HG03442 (cell line): ENCODE results near the gene CDC42EP1.
A peak's percentile ranks its signal among the peaks of the same experiment; 100 is the strongest.

Experiments
- ATAC-seq: cut with Tn5 transposase; IDR thresholded peaks from one replicate; pipeline ENCODE4 v1.9.1; 2021; ENCODE audit warnings: mild to moderate bottlenecking, moderate library complexity; ENCODE audit not compliant: unreplicated experiment

The CDC42EP1 gene

DNA sequence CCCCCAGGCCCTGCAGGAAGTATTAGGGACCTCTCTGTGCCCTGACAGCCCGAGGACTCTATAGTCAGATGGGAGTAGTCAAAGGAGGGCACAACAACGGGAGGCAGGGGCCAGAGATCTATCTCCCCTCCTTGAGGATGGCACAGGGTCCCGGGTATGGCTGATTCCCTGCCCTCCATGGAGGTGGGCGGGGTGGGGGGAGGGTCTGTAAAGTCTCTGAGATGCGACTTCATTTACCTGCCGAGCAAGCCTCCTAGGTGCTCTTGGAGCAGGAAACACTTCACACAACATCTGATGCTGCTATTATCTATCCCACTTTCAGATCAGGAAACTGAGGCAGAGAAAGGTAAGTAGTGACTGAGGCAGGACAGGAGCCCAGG is 769 bp upstream of the CDC42EP1 start:
- no peak for ATAC-seq

DNA sequence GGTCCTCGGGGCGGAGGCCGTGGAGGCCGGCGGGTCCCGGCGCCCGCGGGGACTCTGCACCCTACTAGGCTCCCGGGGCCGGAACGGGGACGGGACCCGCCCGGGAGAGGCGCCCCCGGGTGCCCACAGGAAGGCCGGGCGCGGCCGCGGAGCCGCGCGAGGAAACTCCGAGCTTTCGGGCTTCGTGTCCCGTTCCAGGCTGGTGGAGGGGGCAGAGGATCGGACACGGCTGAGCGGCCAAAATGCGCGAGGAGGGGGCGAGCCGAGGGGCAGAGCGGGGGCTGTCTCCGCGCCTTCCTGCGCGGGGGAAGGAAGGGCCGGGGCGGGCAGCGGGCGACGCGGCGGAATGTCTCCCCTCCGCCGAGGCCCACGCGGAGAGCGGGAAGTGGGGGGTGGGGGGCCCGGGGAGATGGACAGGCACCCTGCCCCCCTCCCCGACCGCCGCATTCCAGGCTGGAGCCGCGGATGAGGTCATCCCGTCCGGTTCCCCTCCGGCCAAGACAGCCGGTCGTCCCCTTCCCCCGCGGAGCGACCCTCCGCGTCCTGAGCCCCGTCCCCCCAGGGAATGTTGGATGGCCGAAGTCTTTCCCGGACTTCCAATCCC is 430 bp downstream of the CDC42EP1 start:
- ATAC-seq = no peak

DNA sequence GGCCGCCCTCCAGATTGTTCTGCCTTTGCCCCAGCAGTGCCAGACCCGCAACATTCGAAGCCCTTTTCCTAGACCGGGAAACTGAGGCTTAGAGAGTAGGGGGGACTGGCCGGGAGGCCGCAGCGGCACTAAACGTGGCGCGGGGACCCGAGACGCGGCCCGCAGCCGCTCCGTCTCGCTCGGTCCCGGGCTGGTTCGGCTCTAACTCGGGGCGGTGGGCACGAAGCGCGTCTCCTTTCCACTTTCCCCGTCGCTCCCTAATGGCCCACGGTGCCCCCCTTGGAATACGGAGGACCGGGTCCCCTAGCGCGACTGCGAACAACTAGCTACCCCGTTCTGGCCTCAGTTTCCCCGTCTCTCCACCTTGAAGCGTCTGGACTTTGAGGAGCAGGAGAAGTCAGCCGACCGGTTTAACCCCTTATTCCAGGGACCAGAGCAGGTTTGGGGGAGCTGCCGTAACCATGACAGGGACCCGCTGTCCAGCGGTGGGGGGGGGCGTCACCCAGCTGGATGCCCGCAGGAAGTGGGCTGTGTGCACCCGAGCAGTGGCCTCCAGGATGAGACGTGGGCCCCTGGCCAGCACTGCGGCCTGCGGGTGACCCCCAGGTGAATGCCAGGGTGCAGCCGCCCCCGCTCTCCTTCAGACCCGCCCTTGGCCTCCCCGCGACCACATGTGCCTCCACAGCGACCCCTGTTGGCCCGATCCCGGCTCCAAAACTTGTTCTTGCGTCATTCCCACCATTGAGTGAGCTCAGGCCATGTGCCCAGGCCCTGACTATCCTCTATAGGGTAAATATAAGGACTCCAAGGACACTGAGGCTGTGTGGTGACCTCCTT is 1.1 kb downstream of the CDC42EP1 start:
- ATAC-seq = no peak

DNA sequence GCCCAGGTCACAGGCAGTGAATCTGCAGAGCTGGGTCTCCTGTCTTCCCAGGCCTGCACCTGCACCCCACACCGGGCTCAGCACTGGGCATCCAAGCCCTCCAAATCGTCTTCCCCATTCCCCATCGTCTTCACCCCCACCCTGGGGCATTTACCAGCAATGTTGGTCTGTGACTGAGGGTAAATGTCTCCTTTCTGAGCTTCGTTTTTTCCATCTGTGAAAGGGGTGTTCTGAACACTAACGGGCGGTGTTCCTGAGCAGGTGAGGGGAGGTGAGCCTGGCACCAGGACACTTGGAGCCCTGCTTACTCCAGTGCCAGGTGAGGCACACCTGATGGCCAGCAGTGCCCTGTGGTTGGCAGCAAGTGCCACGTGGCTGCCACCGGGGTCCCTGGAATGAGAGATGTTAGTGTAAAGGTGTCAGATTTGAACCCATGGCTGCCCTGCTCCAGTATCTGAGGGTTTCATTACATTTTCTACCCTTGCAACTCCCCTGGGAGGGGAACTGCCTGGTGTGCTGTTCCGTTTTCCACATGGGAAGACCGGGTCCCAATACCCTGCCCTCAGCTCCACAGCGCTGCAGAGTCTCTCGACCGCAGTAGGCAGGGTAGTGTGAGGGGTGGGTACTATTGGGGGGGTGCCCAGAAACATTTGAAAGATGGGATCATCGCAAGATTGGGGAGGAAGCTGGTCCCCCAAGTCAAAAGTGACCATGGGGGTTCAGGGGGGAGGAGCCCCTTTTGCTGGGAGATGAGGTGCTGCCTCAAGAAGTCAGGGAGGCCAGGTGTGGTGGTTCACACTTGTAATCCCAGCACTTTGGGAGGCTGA is 2.0 kb downstream of the CDC42EP1 start:
- no peak for ATAC-seq

DNA sequence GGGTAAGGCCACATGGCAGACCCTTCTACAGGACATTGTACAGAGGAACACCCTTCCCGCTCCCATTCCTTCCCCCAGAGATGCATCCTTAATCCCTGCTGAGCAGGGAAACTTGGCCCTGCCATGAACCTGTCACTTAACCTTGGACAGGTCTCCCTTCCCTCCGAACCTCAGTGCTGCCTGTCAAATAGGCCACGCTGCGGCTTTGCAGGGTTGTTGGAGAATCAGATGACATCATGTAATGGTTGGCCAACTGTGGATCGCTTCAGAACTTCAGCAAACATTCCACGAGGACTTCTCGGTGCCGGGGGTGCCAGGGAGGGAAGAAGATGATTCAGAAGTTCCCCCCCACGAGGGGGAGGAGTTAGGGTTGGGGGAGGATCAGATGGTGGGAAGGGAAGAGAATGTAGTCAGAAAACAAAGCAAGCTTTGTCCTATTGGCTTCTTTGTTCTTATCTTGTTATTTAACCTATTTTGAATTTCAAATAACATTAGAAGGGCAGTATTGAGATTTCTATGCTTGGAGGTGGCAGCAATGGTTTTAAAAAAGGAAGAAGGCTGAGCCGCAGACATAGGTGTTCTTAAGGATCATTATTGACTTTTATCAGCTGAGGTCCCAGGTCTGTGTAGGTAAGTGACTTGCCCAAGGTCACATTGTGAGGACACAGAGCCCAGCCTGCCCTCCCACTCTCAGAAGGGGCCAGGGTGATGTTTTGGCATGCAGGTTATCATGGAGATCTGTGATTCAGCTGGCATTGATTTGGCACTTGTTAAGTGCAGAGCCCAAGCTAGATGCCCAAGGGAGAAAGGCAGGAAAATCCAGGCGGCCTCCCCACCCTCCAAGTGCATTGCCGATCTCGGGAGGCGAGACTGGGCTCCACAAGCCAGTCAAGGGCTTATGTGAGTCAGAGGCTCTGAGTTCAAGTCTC is 3.1 kb downstream of the CDC42EP1 start:
- no peak for ATAC-seq

DNA sequence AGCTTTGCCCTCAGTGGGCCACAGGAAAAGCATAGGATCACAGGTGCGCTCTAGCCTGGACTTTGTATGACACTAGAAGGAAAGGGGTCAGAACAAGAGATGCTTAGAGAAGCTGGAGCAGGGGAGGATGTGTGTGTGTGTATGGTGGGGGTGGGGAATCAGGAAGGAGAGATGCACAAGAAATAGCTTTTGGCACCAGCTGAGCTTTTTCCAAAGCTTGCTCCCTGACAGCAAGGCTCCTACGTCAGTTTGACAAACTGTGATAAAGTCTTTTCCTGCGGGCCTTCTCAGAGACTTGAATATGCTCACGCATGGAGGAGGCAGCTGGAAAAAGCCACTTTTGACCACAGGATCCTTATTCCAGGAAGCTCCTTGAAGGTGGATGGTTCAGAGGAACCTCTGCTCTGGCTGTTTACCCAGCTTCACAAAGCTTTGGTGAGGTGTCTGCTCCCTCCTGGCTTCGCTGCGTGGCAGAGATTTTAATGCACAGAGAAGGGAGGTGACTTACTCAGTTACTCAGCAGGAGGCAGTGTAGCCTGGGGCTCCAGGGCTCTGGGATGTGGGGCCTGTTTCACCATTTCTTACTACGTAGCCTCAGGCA is 3.9 kb downstream of the CDC42EP1 start:
- no peak for ATAC-seq

DNA sequence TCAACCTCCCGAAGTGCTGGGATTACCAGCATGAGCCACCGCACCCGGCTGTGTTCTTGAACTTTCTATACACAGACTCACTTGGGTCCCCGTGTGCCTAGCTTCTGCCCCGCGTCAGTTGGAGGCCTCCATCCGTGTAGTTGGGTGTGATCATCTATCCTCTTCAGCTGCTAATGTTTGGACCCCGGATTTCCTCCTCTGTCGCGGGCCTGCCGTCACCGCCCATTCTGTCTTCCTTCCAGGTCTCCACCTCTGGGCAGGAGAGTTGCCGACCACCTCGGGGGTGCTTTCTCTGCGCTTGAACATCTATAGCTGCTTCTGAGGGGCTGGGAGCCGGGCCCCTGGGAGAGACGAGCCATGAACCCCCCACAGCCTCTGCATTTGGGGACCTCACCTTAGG is 5.5 kb downstream of the CDC42EP1 start:
- no peak for ATAC-seq

DNA sequence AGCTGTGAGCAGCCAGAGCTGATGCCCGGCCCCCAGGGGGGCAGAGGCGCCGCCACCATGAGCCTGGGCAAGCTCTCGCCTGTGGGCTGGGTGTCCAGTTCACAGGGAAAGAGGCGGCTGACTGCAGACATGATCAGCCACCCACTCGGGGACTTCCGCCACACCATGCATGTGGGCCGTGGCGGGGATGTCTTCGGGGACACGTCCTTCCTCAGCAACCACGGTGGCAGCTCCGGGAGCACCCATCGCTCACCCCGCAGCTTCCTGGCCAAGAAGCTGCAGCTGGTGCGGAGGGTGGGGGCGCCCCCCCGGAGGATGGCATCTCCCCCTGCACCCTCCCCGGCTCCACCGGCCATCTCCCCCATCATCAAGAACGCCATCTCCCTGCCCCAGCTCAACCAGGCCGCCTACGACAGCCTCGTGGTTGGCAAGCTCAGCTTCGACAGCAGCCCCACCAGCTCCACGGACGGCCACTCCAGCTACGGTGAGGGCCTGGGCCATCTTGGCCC is 6.1 kb downstream of the CDC42EP1 start:
- no peak for ATAC-seq

DNA sequence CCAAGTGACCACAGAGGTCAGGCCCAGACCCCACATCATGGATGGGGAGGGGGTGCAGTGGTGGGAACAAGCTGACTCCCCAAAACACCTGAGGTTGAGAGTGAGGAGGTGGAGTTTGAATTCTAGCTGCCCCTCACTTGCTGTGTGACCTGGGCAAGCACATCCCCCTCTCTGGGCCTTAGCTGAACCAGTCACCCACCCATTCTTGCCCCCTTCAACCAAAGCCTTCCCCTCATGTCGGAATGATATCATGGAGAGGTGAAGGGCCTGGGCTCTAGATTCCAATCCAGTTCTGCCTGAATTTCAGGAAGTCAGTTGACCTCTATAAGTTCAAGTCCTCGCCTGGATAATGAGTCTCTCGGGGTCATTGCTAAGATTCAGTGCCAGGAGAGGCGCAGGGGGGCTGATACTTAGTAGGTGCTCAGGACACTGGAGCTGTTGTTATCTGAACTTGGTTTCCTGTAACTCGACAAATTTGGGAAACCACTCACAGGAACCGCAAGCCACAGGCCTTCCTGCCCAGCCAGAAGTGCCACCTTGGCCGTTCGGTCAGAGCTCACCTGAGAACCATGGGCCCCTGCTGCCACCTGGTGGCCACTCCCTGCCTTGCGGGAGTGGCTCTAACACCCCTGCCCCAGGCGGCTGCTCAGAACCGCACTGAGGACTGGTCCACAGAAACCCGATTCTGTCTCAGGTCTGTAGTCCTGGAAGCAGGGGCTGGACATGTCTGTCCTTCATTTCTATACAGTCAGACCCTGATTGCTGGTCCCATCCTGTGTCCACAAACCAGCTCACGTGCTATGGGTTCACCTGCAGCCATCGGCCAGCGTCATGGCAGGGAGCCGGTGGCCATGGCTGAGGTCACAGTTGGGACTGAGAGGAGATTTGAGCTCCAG is 6.9 kb downstream of the CDC42EP1 start:
- ATAC-seq = peak; percentile 57

DNA sequence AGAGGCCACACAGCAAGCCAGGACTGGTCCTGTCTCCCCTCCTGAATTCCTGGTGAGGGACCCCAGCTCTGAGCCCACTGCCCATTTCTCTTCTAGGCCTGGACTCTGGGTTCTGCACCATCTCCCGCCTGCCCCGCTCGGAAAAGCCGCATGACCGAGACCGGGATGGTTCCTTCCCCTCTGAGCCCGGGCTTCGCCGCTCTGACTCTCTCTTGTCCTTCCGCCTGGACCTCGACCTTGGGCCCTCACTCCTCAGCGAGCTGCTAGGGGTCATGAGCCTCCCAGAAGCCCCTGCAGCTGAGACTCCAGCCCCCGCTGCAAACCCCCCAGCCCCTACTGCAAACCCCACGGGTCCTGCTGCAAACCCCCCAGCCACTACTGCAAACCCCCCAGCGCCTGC is 7.7 kb downstream of the CDC42EP1 start:
- ATAC-seq = no peak

DNA sequence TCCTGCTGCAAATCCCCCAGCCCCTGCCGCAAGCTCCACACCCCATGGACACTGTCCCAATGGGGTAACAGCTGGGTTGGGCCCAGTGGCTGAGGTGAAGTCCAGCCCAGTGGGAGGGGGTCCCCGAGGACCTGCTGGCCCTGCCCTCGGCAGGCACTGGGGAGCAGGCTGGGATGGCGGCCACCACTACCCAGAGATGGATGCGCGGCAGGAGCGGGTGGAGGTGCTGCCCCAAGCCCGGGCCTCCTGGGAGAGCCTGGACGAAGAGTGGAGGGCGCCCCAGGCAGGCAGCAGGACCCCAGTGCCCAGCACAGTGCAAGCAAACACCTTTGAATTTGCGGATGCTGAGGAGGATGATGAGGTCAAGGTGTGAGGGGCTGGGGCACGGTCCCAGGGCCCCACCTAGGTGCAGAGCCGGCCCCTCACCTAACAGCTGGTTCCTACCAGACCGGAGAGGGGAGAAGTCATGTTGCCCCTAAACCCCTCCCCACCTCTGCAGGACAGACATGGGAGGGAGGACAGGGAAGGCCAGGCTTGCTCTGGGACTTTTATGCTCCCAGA is 8.2 kb downstream of the CDC42EP1 start:
- no peak for ATAC-seq

DNA sequence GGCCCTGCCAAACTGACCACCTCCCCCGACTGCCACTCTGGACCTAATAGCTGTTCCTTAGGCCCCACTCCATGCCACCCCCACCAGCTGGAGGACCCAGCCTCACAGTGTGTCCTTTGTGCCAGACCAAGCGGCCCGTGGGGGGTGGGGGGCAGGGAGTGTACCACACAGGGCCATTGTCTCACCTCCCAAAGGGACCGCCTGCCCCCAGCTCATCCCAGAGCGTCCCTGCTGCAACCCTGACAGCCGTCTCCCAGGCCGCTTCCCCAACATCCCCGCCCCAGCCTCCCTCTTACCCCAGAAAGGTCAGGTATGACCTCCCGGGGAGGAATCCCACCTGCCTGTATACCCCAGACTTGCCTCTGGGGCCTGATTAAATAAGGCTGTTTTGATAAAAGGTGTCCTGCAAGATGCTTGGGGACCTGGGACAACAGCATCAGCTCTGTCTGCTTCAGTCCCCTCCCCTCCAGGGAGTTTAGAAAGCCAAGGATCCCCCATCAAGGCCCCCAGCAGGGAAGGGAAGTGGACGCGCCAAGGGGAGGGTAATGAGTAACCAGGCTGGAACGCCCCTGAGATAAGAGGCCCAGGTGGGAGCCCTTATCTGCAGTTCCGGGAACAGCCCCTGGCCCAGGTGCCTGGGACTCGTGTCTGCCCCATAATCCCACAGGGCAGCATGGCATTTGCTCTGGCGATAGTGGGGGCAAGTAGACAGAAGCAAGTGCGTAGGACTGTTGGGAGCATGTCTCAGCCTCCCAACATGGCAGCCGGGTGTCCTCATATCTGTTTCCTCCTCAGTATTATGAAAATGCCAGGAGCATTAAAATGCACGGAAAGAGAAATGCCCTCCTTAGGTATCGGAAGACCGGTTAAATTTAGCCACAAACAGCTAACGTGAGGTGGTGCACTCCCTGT is 9.0 kb downstream of the CDC42EP1 start:
- ATAC-seq = no peak

DNA sequence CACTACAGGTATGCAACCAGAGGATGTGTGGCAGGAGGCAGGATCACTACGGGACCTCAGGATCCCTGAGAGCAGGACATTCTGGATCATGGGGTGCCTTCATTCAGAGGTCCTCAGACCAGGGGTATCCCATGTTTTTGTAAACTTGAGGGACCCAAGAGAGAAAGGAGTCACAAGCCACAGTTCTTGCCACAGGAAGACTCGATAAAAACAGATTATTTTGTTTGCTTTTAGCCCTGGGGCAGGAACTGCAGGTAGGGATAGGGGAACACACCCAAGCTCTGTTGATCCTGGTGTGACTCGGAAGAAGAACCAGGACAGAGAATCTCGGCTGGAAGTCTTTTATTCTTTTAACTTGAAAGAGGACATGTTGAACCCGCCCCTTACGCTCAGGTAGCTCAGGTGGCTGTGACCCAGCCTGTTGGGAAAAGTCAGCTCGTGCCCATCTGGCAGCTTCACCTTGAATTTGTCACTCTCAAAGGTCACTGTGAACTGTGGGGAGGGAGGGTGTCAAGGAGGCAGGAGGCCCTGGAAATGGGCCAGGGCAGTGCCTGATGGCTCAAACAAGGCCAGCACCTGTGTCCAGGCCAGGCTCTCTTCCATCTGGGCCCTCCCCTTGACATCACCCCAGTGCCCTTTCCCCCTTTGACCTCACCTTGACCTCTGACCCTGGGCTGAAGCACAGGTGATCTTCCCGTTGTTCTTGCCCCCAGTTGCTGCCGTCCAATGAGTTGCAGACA is 9.8 kb downstream of the CDC42EP1 start:
- ATAC-seq = no peak

DNA sequence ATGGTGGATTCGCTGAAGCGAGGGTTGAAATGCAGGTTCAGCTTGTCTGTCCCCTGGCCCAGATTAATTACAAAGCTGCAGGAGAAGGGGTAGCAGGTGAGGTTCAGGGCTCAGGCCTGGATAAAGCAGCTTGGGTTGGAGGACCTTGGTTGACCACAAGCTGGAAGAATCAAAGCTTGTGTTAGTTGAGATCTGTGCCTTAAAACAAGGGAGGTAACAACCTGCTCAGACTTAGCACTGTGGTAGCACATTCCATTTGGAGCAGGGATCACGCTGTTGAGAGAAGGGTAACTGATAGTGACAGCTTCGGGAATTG is 10.3 kb downstream of the CDC42EP1 start:
- no peak for ATAC-seq

DNA sequence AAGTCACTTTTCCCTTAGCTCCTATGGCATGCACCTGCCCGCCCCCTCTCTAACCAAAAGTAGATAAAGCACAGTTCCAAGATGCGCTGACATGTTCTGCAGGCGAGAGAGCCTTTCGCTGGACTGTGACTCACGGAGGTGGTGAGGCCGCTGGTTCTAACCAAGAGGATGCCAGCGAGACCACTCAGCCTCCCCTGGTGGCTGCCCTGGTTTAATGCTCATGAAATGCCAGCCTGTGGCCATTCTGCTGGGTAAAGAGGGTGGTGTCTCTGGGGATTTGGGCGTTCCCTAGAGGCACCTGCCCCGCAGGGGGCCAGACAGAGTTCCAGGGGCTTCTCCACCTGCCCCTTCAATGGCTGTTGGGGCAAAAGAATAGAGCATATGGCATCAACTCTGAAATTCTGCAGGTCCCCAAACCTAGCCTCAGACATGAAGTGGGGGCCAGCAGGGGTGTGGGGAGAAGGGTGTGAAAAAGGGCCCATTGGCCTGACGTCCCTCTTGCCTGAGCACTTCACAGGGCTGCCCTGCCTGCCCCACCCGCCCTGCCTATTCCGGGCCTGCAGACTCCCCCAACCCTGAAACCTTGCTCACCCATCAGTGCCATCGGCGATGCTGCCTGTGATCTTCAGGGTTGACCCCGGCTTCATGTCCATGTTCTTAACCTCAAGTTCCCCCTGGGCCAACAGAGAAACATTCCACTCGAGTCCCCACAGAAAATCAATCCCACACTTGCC is 11.1 kb downstream of the CDC42EP1 start:
- no peak for ATAC-seq

DNA sequence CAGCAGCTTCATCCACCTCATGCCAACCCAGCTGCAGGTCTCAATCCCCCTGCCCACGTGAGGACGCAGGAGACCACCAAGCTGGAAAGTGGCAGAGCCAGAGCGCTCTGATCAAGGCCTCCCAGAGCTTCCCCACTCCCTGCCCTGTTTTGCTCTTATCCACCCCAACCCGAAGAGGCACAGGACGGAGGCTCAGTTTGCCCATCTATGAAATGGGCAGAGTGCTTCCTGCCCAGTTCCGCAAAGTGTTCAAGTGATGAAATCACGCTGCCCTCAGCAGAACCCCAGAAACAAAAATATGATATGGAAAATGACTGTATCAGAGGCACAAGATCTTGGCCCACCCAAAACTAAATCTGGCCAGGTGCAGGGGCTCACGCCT is 11.7 kb downstream of the CDC42EP1 start:
- ATAC-seq = no peak
